D721Med (cell line): ENCODE measurements around the gene SALL4.

ENCODE experiments used
- DNase-seq: peaks from one replicate; pipeline ENCODE4 v3.0.0; 2011; ENCODE audit warnings: low spot score; ENCODE audit not compliant: insufficient read length
- FAIRE-seq: peaks from 2 replicates; lab custom pipeline; 2011; peaks lifted over from hg19 to GRCh38; lab: Jason Lieb, UNC
- CTCF ChIP-seq: IDR thresholded peaks from 2 replicates; pipeline ENCODE4 v1.5.1; 2012; ENCODE audit warnings: mild to moderate bottlenecking, control low read depth; ENCODE audit not compliant: insufficient read depth; ENCODE audit errors: missing control alignments

SALL4 gene

GRCh38 chr20:51797357-51798025 lies 4.8 kb downstream of the SALL4 start:
- FAIRE-seq (no peak), DNase-seq (no peak)
- no peak for TF ChIP-seq CTCF

- no peak for FAIRE-seq
Observed at GRCh38 chr20:51796340-51796739, 6.0 kb downstream of the SALL4 start.

GRCh38 chr20:51792960-51793359 lies 9.4 kb downstream of the SALL4 start:
- TF ChIP-seq CTCF: no peak
- no peak for DNase-seq
- FAIRE-seq: no peak

More at GRCh38 chr20:51796340-51796739, 6.0 kb downstream of the SALL4 start:
- no peak for TF ChIP-seq CTCF
- no peak for DNase-seq

- TF ChIP-seq CTCF: no peak
- FAIRE-seq (no peak), DNase-seq (no peak)
Observed at GRCh38 chr20:51791626-51792025, 10.7 kb downstream of the SALL4 start.

GRCh38 chr20:51790256-51790655 lies 12.1 kb downstream of the SALL4 start:
- TF ChIP-seq CTCF: no peak
- DNase-seq (no peak), FAIRE-seq (no peak)

GRCh38 chr20:51789434-51789833 lies 12.9 kb downstream of the SALL4 start:
- no peak for TF ChIP-seq CTCF
- no peak for FAIRE-seq

GRCh38 chr20:51788822-51789221 lies 13.5 kb downstream of the SALL4 start:
- no peak for TF ChIP-seq CTCF
- FAIRE-seq: no peak
- DNase-seq: no peak

More at GRCh38 chr20:51789434-51789833, 12.9 kb downstream of the SALL4 start:
- no peak for DNase-seq
